ENCODE results near the gene C11orf91.

GRCh38 chr11:33691066-33691864, 9.4 kb downstream of the C11orf91 start:
- TF ChIP-seq EZH2 (IDR thresholded peaks at IDR 0.05; ENCODE audit: low read length, missing control alignments) (no peak), CTCF (conservative IDR thresholded peaks at IDR 0.05 in 1 of 2, IDR thresholded peaks at IDR 0.05 in 1 of 2; ENCODE audit: low read depth in 1 of 2, low read length in 2 of 2) (no peak)

All from fibroblast of lung (primary cell).